H1 (cell line): ENCODE measurements around the gene ZNF770. TPM values are rescaled to one million over a fixed set of nuclear protein-coding genes. Genes with fewer than 3 reads are reported as not detected.

Experiments used
- CTCF ChIA-PET: fragments of 300-600 bp; sonication (Branson Sonifier 250); formaldehyde crosslinking; loops from one replicate; lab custom pipeline; 2021; ENCODE audit not compliant: partially characterized antibody; lab: Charles Lee
- POLR2A ChIA-PET: fragments of 300-600 bp; sonication (Branson Sonifier 250); formaldehyde crosslinking; loops from one replicate; lab custom pipeline; 2021; ENCODE audit warnings: inconsistent platforms; ENCODE audit not compliant: partially characterized antibody; lab: Charles Lee
- DNase-seq, 2 experiments: peaks; one replicate each; pipeline versions ENCODE4 v3.0.0 to v3.0.0-alpha.2; 2010 to 2022; ENCODE audit warnings: low spot score in 2 of 2, low read depth in 1 of 2, mixed read lengths in 1 of 2
- FAIRE-seq: peaks from 2 replicates; lab custom pipeline; 2011; peaks lifted over from hg19 to GRCh38; lab: Jason Lieb, UNC
- H2AFZ ChIP-seq: 2 replicates; pipeline ENCODE4 v1.8.1; 2012; ENCODE audit warnings: low read length, inconsistent platforms
- H2AK5ac ChIP-seq: 2 replicates; pipeline ENCODE4 v1.6.1; 2013; ENCODE audit warnings: low read depth, low read length
- H2BK120ac ChIP-seq: replicated peaks from 2 replicates; pipeline ENCODE3; 2013; ENCODE audit warnings: low read depth, low read length, inconsistent platforms
- H2BK12ac ChIP-seq: 2 replicates; pipeline ENCODE4 v1.6.1; 2013; ENCODE audit warnings: low read depth, low read length
- H2BK15ac ChIP-seq: 2 replicates; pipeline ENCODE4 v1.6.1; 2013; ENCODE audit warnings: low read length
- H2BK20ac ChIP-seq: 2 replicates; pipeline ENCODE4 v1.6.1; 2013; ENCODE audit warnings: low read length
- H2BK5ac ChIP-seq: 2 replicates; pipeline ENCODE4 v1.6.1; 2013; ENCODE audit warnings: low read depth, low read length
- H3K14ac ChIP-seq: 2 replicates; pipeline ENCODE4 v1.6.1; 2013; ENCODE audit warnings: inconsistent platforms; ENCODE audit not compliant: insufficient read length
- H3K18ac ChIP-seq: 2 replicates; pipeline ENCODE4 v1.6.1; 2013; ENCODE audit warnings: low read length; ENCODE audit errors: extremely low read depth
- H3K23ac ChIP-seq: 2 replicates; pipeline ENCODE4 v1.6.1; 2013; ENCODE audit warnings: inconsistent platforms; ENCODE audit not compliant: insufficient read length
- H3K23me2 ChIP-seq: 2 replicates; pipeline ENCODE4 v1.6.1; 2013; ENCODE audit warnings: low read depth, low read length
- H3K27ac ChIP-seq: 2 replicates; pipeline ENCODE4 v1.6.1; 2011; ENCODE audit warnings: low read depth, low read length, inconsistent platforms
- H3K27me3 ChIP-seq, 4 experiments: replicated peaks in 1 of 4; 1 replicate in 1 of 4; 2 replicates in 3 of 4; pipeline versions ENCODE4 v1.6.1 to v1.8.1; 2011 to 2013; ENCODE audit warnings: low read length in 3 of 4, mild to moderate bottlenecking in 3 of 4, inconsistent platforms in 2 of 4, mixed read lengths in 2 of 4, moderate library complexity in 1 of 4; ENCODE audit not compliant: control insufficient read depth in 3 of 4, insufficient read depth in 3 of 4; ENCODE audit errors: extremely low read depth in 1 of 4
- H3K36me3 ChIP-seq, 4 experiments: 2 replicates each; pipeline versions ENCODE4 v1.6.1 to v1.8.1; 2011 to 2013; ENCODE audit warnings: mild to moderate bottlenecking in 4 of 4, low read length in 3 of 4, moderate library complexity in 2 of 4, control low read depth in 1 of 4, inconsistent platforms in 1 of 4; ENCODE audit not compliant: insufficient read depth in 4 of 4, control insufficient read depth in 2 of 4
- H3K4ac ChIP-seq: replicated peaks from 2 replicates; pipeline ENCODE3; 2013; ENCODE audit warnings: low read length, low read depth, mixed read lengths, inconsistent platforms; ENCODE audit not compliant: insufficient read length
- H3K4me1 ChIP-seq, 4 experiments: replicated peaks in 1 of 4; 1 replicate in 1 of 4; 2 replicates in 3 of 4; pipeline versions ENCODE4 v1.6.1 to v1.8.1; 2011 to 2013; ENCODE audit warnings: low read length in 3 of 4, inconsistent platforms in 2 of 4, mixed read lengths in 1 of 4; ENCODE audit not compliant: insufficient read depth in 4 of 4, control insufficient read depth in 3 of 4
- H3K4me2 ChIP-seq, 2 experiments: 2 replicates each; pipeline versions ENCODE4 v1.6.1 to v1.8.1; 2011 to 2013; ENCODE audit warnings: low read depth in 2 of 2, low read length in 2 of 2, control low read depth in 1 of 2, inconsistent platforms in 1 of 2, mild to moderate bottlenecking in 1 of 2; ENCODE audit not compliant: insufficient read depth in 1 of 2
- H3K4me3 ChIP-seq, 4 experiments: fragments of 200-600, 300-600 bp in 1 of 4; sonication (generic), shearing (Covaris generic), sonication (Bioruptor Twin) in 1 of 4; 2 replicates each; pipeline versions ENCODE4 v1.5.1 to v1.8.1; 2011 to 2016; ENCODE audit warnings: low read length in 4 of 4, low read depth in 3 of 4, control low read depth in 2 of 4, inconsistent platforms in 2 of 4, mild to moderate bottlenecking in 2 of 4, mixed read lengths in 1 of 4, moderate library complexity in 1 of 4; ENCODE audit not compliant: insufficient read depth in 2 of 4; ENCODE audit errors: extremely low read depth in 1 of 4
- H3K56ac ChIP-seq: replicated peaks from 2 replicates; pipeline ENCODE3; 2013; ENCODE audit warnings: low read depth, mild to moderate bottlenecking, mixed read lengths, low read length, inconsistent platforms; ENCODE audit not compliant: insufficient read length
- H3K79me1 ChIP-seq: 2 replicates; pipeline ENCODE4 v1.6.1; 2013; ENCODE audit warnings: low read depth, low read length, control low read depth
- H3K79me2 ChIP-seq, 2 experiments: 2 replicates each; pipeline versions ENCODE4 v1.6.1 to v1.8.1; 2012 to 2013; ENCODE audit warnings: low read length in 2 of 2, mild to moderate bottlenecking in 2 of 2, inconsistent platforms in 1 of 2; ENCODE audit not compliant: insufficient read depth in 2 of 2, control insufficient read depth in 1 of 2
- H3K9ac ChIP-seq, 4 experiments: replicated peaks in 1 of 4; 1 replicate in 1 of 4; 2 replicates in 3 of 4; pipeline versions ENCODE4 v1.6.1 to v1.8.1; 2011 to 2013; ENCODE audit warnings: low read depth in 3 of 4, low read length in 3 of 4, control low read depth in 2 of 4, mild to moderate bottlenecking in 2 of 4, moderate library complexity in 2 of 4, inconsistent platforms in 1 of 4; ENCODE audit errors: extremely low read depth in 1 of 4
- H3K9me3 ChIP-seq, 2 experiments: 2 replicates each; pipeline versions ENCODE4 v1.6.1 to v1.8.1; 2012 to 2013; ENCODE audit warnings: mild to moderate bottlenecking in 2 of 2, moderate library complexity in 2 of 2, control low read depth in 1 of 2, inconsistent platforms in 1 of 2, low read depth in 1 of 2, low read length in 1 of 2, mixed read lengths in 1 of 2; ENCODE audit not compliant: insufficient read depth in 2 of 2
- H4K20me1 ChIP-seq, 2 experiments: replicated peaks in 1 of 2; 2 replicates each; pipeline versions ENCODE3 to v1.8.1; 2011 to 2013; ENCODE audit warnings: inconsistent platforms in 2 of 2, low read length in 2 of 2, mild to moderate bottlenecking in 1 of 2; ENCODE audit not compliant: insufficient read depth in 2 of 2, control insufficient read depth in 1 of 2
- H4K5ac ChIP-seq: 2 replicates; pipeline ENCODE4 v1.6.1; 2013; ENCODE audit warnings: low read length, low read depth, mixed read lengths, inconsistent platforms; ENCODE audit not compliant: insufficient read length
- H4K8ac ChIP-seq: 2 replicates; pipeline ENCODE4 v1.8.0; 2013; ENCODE audit warnings: mild to moderate bottlenecking, moderate library complexity, low read length, inconsistent platforms; ENCODE audit not compliant: insufficient read depth; ENCODE audit errors: extremely low read depth
- H4K91ac ChIP-seq: replicated peaks from 2 replicates; pipeline ENCODE3; 2013; ENCODE audit warnings: low read length, mixed read lengths, inconsistent platforms; ENCODE audit not compliant: insufficient read length
- WGBS, 2 experiments: shearing (Covaris generic) in 1 of 2; methylation state at CpG; one replicate each; pipeline versions ENCODE4 v1.1.6 to v1.1.7; 2013 to 2015; ENCODE audit warnings: low lambda C conversion rate in 2 of 2, mixed read lengths in 2 of 2, inconsistent platforms in 1 of 2, low coverage in 1 of 2, missing lambda C conversion rate in 1 of 2; ENCODE audit not compliant: insufficient replicate concordance in 2 of 2, insufficient coverage in 1 of 2, insufficient read length in 1 of 2; ENCODE audit errors: extremely low coverage in 1 of 2, missing lambda C conversion rate in 1 of 2; 5-methylcytosine and 5-hydroxymethylcytosine counted together
- polyA plus RNA-seq, 7 experiments: library from polyadenylated mRNA; depleted of rRNA in 3 of 7; stranded (reverse) in 5 of 7; unstranded in 2 of 7; fragments of >200 nt in 5 of 7; fragments of 200-250 nt in 2 of 7; gene quantifications; 1 replicate in 5 of 7; 2 replicates in 1 of 7; 4 replicates in 1 of 7; pipeline versions ENCODE4 v1.2.1 to v1.2.3, GENCODE V29; 2011 to 2013; ENCODE audit warnings: missing spikeins in 2 of 7, mixed read lengths in 2 of 7
- total RNA-seq: library from RNA; stranded (reverse); fragmentation: NEBNext Ultra II Directional; extraction: Animal tissue kit (Norgen Biotek cat#: 25700); gene quantifications from 2 replicates; pipeline ENCODE4 v1.2.1, GENCODE V29; 2021

ZNF770 gene
- total and polyA plus RNA-seq, 2 of the 8 experiments (the other 6 are each of a cell fraction or from before 2014, with no cell fraction given): 24.8 to 143 TPM

DNA sequence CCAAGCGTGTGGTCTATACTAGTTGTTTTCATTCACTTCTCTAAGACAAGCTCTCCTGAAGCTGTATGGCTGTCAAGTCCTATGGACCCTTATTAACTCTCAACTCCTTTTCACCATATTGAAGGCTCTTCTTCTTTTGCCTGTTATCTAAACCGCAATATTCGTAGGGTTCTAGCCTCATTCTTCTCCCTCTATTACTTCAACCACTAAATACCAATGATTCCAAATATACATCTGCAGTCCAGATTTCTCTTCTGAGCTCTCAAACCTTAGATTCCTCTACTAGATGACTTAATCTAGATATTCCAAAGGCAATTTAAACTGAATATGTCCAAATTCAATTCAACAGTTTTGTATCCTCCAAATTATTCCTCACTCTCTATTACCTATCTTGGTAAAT, 43.2 kb downstream of the ZNF770 start:
- POLR2A ChIA-PET: interaction anchor here (1.3 kb wide), 1 partner anchor 177 kb away, joined by 3 read pairs; no protein-coding TSS in a partner anchor
- CTCF ChIA-PET: interaction anchor here (0.7 kb wide), 1 partner anchor 24 kb away, joined by 4 read pairs; no protein-coding TSS in a partner anchor
- Histone ChIP-seq H3K27ac (no peak overlapping the region), H4K5ac (no peak overlapping the region), H3K14ac (no peak overlapping the region), H3K4me2 (no peak overlapping the region), H3K4ac (no peak overlapping the region), H3K23ac (no peak overlapping the region), H2BK20ac (no peak overlapping the region), H3K4me1 (no peaks in the 10 kb centered on the region), H2AFZ (no peak overlapping the region), H3K79me2 (no peaks in the 10 kb centered on the region), H3K56ac (no peak overlapping the region), H4K20me1 (no peaks in the 10 kb centered on the region), H4K91ac (no peak overlapping the region), H2AK5ac (no peak overlapping the region), H3K27me3 (no peaks in the 10 kb centered on the region; a peak in 1 of 7 replicates), H2BK12ac (no peak overlapping the region), H3K18ac (no peak overlapping the region), H3K4me3 (no peak overlapping the region), H3K9me3 (no peaks in the 10 kb centered on the region), H2BK120ac (no peak overlapping the region), H4K8ac (no peak overlapping the region), H3K79me1 (no peaks in the 10 kb centered on the region), H3K36me3 (peaks cover 6 to 49% (median 23%) of the 10 kb centered on the region in 4 experiments), H2BK5ac (no peak overlapping the region), H3K9ac (no peak overlapping the region), H2BK15ac (no peak overlapping the region), H3K23me2 (no peaks in the 10 kb centered on the region; the same call in 1 of the 2 replicates)
- FAIRE-seq: no peak
- WGBS, 2 experiments: 91% methylated on average over 3 of the region's 3 CpGs; no CpG with 5 or more reads in 1 of the 2 experiments
- no peak for DNase-seq
